ENCODE results near the gene NFIA. TPM values are rescaled to one million over a fixed set of nuclear protein-coding genes. Genes with fewer than 3 reads are reported as not detected.
"Not testable (repeated sequence)": the region's sequence is repeated elsewhere in the genome, so short reads cannot be mapped to it uniquely, and the experiment has no call there.

NFIA gene
- total and polyA plus RNA-seq, 2 donors (not counting 1 experiment from before 2014, with no cell fraction given) = 0.28 to 0.54 TPM

GRCh38 chr1:61058483-61059245, 23.7 kb upstream of the NFIA start:
- no peak overlapping the region for H3K4me3 ChIP-seq (ENCODE audit: control extremely low read depth in 1 of 5, extremely low read depth in 1 of 5, insufficient read depth in 1 of 5, low read depth in 2 of 5, low read length in 4 of 5)
- H3K4me1 ChIP-seq (ENCODE audit: control insufficient read depth in 2 of 2, insufficient read depth in 2 of 2, low read length in 2 of 2) = peaks cover 21 to 27% of the 10 kb centered on the region in 2 donors
- ChIA-PET POLR2A (no interaction called here), CTCF (interaction anchor here (0.7 to 2.5 kb wide), 4 partner anchors 9 to 1203 kb away, joined by 3 to 12 read pairs (median 4); no protein-coding TSS in a partner anchor)
- no peak overlapping the region for H3K4me2 ChIP-seq (replicated peaks; ENCODE audit: low read depth, low read length, poor library complexity, severe bottlenecking)
- WGBS (ENCODE audit: insufficient coverage) = no CpG with 5 or more reads among the region's 3 CpGs
- H3K27me3 ChIP-seq (replicated peaks in 1 of 4; ENCODE audit: control extremely low read depth in 1 of 4, control insufficient read depth in 3 of 4, insufficient read depth in 4 of 4, low read length in 3 of 4) = peaks cover 0 to 54% (median 47%) of the 10 kb centered on the region in 4 experiments
- no peaks in the 10 kb centered on the region for H3K36me3 ChIP-seq (replicated peaks in 1 of 2; ENCODE audit: control extremely low read depth in 1 of 2, control insufficient read depth in 1 of 2, extremely low read depth in 1 of 2, insufficient read depth in 2 of 2, low read length in 1 of 2)
- no peaks in the 10 kb centered on the region for H3K9me3 Mint-ChIP-seq (ENCODE audit: insufficient read depth)
- H3K9ac ChIP-seq (ENCODE audit: low read length) = no peak overlapping the region
- ATAC-seq (ENCODE audit: low read depth) (no peak), DNase-seq (no peak)
- no peaks in the 10 kb centered on the region for H3K9me3 ChIP-seq (ENCODE audit: control extremely low read depth in 1 of 3, control insufficient read depth in 2 of 3, insufficient read depth in 1 of 3, low read length in 2 of 3)
- H4K20me1 ChIP-seq (ENCODE audit: control insufficient read depth, insufficient read depth, low read length, poor library complexity, severe bottlenecking) = no peaks in the 10 kb centered on the region
- peaks cover 16% of the 10 kb centered on the region for H3K4me1 Mint-ChIP-seq
- H3K27me3 Mint-ChIP-seq = peaks cover 54% of the 10 kb centered on the region
- no peak overlapping the region for H3K27ac ChIP-seq (ENCODE audit: low read length in 2 of 2)
- peak overlapping the region; percentile 15 for H3K4me3 Mint-ChIP-seq
- intact Hi-C loops (cut with micrococcal nuclease) = loop anchor here (10.0 kb wide), 2 partner anchors 46 to 146 kb away; no protein-coding TSS in a partner anchor
- no peak for TF ChIP-seq CTCF (IDR thresholded peaks at IDR 0.05)
- TF ChIP-seq EZH2 (IDR thresholded peaks at IDR 0.05; ENCODE audit: borderline replicate concordance, insufficient read depth, low read depth, low read length, poor library complexity, severe bottlenecking) = no peak
- H3K27ac Mint-ChIP-seq = no peak overlapping the region
- H2AFZ ChIP-seq (ENCODE audit: insufficient read depth, low read depth, low read length, poor library complexity, severe bottlenecking) = no peak overlapping the region
- no peaks in the 10 kb centered on the region for H3K79me2 ChIP-seq (ENCODE audit: control insufficient read depth, insufficient read depth, low read length)

DNA sequence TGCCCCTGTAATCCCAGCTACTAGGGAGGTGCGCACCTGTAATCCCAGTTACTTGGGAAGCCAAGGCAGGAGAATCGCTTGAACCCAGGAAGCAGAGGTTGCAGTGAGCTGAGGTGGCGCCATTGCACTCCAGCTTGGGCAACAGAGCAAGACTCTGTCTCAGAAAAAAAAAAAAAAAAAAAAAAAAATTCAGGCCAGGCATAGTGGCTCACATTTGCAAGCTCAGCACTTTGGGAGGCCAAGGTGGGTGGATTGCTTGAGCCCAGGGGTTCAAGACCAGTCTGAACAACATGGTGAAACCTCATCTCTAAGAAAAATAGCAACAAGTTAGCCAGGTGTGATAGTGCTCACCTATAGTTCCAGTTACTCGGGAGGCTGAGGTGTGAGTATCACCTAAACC, 20.8 kb upstream of the NFIA start:
- ATAC-seq (ENCODE audit: low read depth); H2AFZ ChIP-seq (ENCODE audit: insufficient read depth, low read depth, low read length, poor library complexity, severe bottlenecking); H3K9me3 Mint-ChIP-seq (ENCODE audit: insufficient read depth); DNase-seq; H3K4me3 ChIP-seq (ENCODE audit: control extremely low read depth in 1 of 5, extremely low read depth in 1 of 5, insufficient read depth in 1 of 5, low read depth in 2 of 5, low read length in 4 of 5); H3K4me2 ChIP-seq (replicated peaks; ENCODE audit: low read depth, low read length, poor library complexity, severe bottlenecking); intact Hi-C loops (cut with micrococcal nuclease); H3K79me2 ChIP-seq (ENCODE audit: control insufficient read depth, insufficient read depth, low read length); H3K4me1 Mint-ChIP-seq; H3K9ac ChIP-seq (ENCODE audit: low read length); POLR2A ChIA-PET; H3K4me3 Mint-ChIP-seq; H4K20me1 ChIP-seq (ENCODE audit: control insufficient read depth, insufficient read depth, low read length, poor library complexity, severe bottlenecking); H3K27ac ChIP-seq (ENCODE audit: low read length in 2 of 2); H3K9me3 ChIP-seq (ENCODE audit: control extremely low read depth in 1 of 3, control insufficient read depth in 2 of 3, insufficient read depth in 1 of 3, low read length in 2 of 3); H3K36me3 ChIP-seq (replicated peaks in 1 of 2; ENCODE audit: control extremely low read depth in 1 of 2, control insufficient read depth in 1 of 2, extremely low read depth in 1 of 2, insufficient read depth in 2 of 2, low read length in 1 of 2); H3K27ac Mint-ChIP-seq: not testable (repeated sequence)
- H3K4me1 ChIP-seq (ENCODE audit: control insufficient read depth in 2 of 2, insufficient read depth in 2 of 2, low read length in 2 of 2) = peaks cover 13% of the 10 kb centered on the region in 2 donors
- H3K27me3 Mint-ChIP-seq = peaks cover 41% of the 10 kb centered on the region
- 86% methylated on average over 2 of the region's 4 CpGs for WGBS (ENCODE audit: insufficient coverage)
- peaks cover 0 to 25% (median 21%) of the 10 kb centered on the region in 4 experiments for H3K27me3 ChIP-seq (replicated peaks in 1 of 4; ENCODE audit: control extremely low read depth in 1 of 4, control insufficient read depth in 3 of 4, insufficient read depth in 4 of 4, low read length in 3 of 4)
- CTCF ChIA-PET = interaction anchor here (0.6 to 1.1 kb wide), 2 partner anchors 9 to 12 kb away, joined by 3 read pairs; no protein-coding TSS in a partner anchor

Data from B cell (primary cell).